Retinal pigment epithelial cell (primary cell): ENCODE data around the gene TAS2R31.

Source experiments
- DNase-seq: peaks from one replicate; pipeline ENCODE4 v3.0.0-alpha.2; 2010; ENCODE audit warnings: low read depth
- H3K4me3 ChIP-seq: 2 replicates; pipeline ENCODE4 v1.5.1; 2011; ENCODE audit warnings: mild to moderate bottlenecking, low read length, control low read depth, moderate library complexity
- TF ChIP-seq, protein P1 (sequence below): conservative IDR thresholded peaks from 2 replicates; pipeline ENCODE4 v1.5.1; 2011; ENCODE audit warnings: low read depth, low read length, control low read depth, inconsistent platforms

The TAS2R31 gene

DNA sequence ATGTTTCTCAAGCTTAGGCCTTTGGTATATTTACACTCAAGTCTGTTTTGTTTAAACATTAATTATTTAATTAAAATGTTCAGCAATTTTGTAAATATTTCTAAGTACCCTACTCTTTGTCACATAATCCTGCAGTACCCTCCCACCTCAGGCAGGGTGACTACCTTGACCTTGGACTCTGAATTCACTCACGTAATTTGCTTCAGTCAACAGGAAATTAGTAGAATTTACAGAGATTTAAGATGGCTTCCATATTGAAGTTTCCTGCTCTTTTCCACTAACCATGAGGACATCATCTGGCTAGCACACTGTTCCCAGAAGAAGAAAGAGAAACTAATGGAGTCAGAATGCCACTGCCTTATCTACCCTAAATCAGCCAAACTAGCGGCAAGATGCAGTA is 7.8 kb downstream of the TAS2R31 start:
- no peak overlapping the region for H3K4me3 ChIP-seq
- DNase-seq: no peak
- TF ChIP-seq, protein P1, sequence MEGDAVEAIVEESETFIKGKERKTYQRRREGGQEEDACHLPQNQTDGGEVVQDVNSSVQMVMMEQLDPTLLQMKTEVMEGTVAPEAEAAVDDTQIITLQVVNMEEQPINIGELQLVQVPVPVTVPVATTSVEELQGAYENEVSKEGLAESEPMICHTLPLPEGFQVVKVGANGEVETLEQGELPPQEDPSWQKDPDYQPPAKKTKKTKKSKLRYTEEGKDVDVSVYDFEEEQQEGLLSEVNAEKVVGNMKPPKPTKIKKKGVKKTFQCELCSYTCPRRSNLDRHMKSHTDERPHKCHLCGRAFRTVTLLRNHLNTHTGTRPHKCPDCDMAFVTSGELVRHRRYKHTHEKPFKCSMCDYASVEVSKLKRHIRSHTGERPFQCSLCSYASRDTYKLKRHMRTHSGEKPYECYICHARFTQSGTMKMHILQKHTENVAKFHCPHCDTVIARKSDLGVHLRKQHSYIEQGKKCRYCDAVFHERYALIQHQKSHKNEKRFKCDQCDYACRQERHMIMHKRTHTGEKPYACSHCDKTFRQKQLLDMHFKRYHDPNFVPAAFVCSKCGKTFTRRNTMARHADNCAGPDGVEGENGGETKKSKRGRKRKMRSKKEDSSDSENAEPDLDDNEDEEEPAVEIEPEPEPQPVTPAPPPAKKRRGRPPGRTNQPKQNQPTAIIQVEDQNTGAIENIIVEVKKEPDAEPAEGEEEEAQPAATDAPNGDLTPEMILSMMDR: no peak

- H3K4me3 ChIP-seq: no peak within 1 kb of the TSS
- DNase-seq: no peak
- TF ChIP-seq, protein P1: no peak
Measured at GRCh38 chr12:11022520-11022919, 8.7 kb downstream of the TAS2R31 start, which contains the start of gene TAS2R19. Gene TAS2R19, minus strand, starts transcription at chr12:11022620. Its CDS starts 49 bp downstream, at chr12:11022571.

DNA sequence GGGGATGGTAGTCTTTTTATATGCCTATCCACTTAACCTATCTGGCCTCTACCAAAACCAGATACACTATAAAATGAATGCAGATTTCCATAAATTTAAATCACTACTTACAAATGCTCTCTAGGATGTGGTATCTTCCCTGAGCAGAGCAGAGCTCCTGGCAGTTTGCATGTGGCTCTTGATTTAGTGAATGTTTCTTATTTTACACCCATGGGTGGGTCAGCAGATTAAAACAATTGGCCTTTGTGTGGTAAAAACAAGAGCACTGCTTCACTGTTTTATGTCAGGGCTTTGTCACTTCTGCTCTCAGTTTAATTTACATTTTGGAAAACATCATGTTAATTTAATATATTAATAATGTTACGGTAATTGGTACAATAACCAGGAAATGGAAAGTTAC is 14.3 kb downstream of the TAS2R31 start:
- TF ChIP-seq, protein P1: no peak
- no peak for DNase-seq
- no peak overlapping the region for H3K4me3 ChIP-seq

DNA sequence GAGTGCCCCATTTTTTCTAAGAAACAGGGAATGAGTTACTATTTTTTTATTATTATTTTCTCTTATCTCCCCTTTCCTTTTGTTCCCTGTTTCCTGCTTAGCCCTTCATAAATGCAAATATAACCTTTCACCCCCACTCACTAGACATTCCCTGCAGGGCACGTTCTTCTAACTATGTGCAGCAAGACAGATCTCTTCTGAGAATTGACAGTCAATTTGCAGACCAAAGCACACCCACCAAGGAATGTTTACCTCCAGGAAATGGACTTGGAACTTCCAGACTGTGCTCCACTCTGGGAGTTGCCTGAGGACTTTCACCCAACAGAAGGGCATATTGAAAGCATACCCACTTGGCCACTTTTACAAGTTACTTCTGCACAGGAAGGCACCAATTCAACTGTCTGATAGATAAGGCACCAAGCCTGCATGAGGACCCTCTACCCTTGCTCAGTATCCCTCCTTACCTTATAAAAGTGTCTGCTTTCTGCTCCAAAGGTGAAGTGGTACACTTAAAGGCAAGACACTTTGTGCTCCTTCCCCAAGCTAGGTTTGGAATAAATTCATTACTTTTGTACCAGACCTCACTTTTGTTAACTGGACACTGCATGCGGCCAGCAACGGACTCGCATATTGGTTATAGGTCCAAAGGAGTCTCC is 15.3 kb downstream of the TAS2R31 start:
- TF ChIP-seq, protein P1: no peak
- DNase-seq: no peak
- no peak overlapping the region for H3K4me3 ChIP-seq

GRCh38 chr12:11014234-11014633 is 17.0 kb downstream of the TAS2R31 start:
- no peak overlapping the region for H3K4me3 ChIP-seq
- TF ChIP-seq, protein P1: no peak

DNA sequence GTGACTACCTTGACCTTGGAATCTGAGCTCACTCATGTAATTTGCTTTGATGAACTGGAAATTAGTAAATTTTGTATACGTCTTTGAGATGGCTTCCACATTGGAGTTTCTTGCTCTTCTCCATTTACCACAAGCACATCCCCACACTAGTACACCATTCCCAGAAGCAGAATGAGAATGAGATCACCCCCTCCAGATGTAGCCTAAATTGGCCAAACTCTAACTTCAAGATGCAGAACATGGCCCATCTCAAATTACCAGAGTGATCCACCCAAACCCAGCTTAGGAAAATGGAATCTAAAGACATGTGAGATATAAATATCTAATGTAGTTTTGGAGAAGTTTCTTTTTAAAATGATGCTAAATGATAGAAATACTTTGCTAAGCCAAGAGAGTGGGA is 23.6 kb downstream of the TAS2R31 start:
- H3K4me3 ChIP-seq: no peak overlapping the region
- TF ChIP-seq, protein P1: no peak

More at GRCh38 chr12:11014234-11014633, 17.0 kb downstream of the TAS2R31 start:
- no peak for DNase-seq

GRCh38 chr12:10998204-10998603 is 33.0 kb downstream of the TAS2R31 start, which contains the start of gene TAS2R20:
Gene TAS2R20, minus strand, starts transcription at chr12:10998304. Its CDS starts 429 bp downstream, at chr12:10997875.
- no peak within 1 kb of the TSS for H3K4me3 ChIP-seq
- TF ChIP-seq, protein P1: no peak
- no peak for DNase-seq

More for the DNA sequence above, 23.6 kb downstream of the TAS2R31 start:
- no peak for DNase-seq
